HepG2 (cell line): ENCODE results near the gene NRP1. TPM values are rescaled to one million over a fixed set of nuclear protein-coding genes. Genes with fewer than 3 reads are reported as not detected.
A peak's percentile ranks its signal among the peaks of the same experiment; 100 is the strongest.

Experiments
- DMAP1 ChIP-seq: IDR thresholded peaks from 2 replicates; pipeline ENCODE4 v1.6.1; 2016
- ERF ChIP-seq: IDR thresholded peaks from 2 replicates; pipeline ENCODE4 v1.6.1; 2018; ENCODE audit warnings: missing biosample characterization, missing genetic modification reagents
- FOSL1 ChIP-seq: sonication (generic); formaldehyde crosslinking; IDR thresholded peaks from 2 replicates; pipeline ENCODE4 v1.9.0; 2021; ENCODE audit warnings: missing genetic modification reagents, borderline replicate concordance
- HDAC2 ChIP-seq: sonication (generic); formaldehyde crosslinking; IDR thresholded peaks from 2 replicates; pipeline ENCODE4 v1.4.0; 2020; ENCODE audit warnings: missing genetic modification reagents
- HNF4G ChIP-seq, 2 experiments: sonication (generic) in 1 of 2; formaldehyde crosslinking in 1 of 2; IDR thresholded peaks; 2 replicates each; pipeline versions ENCODE4 v1.4.0 to v1.6.1; 2011 to 2020; ENCODE audit warnings: borderline replicate concordance in 2 of 2, low read depth in 2 of 2, mild to moderate bottlenecking in 2 of 2, low read length in 1 of 2, missing genetic modification reagents in 1 of 2, moderate library complexity in 1 of 2
- HOXA5 ChIP-seq: sonication (generic); formaldehyde crosslinking; IDR thresholded peaks from 2 replicates; pipeline ENCODE4 v1.4.0; 2020; ENCODE audit warnings: missing genetic modification reagents
- KDM2A ChIP-seq: sonication (generic); formaldehyde crosslinking; IDR thresholded peaks from 2 replicates; pipeline ENCODE4 v1.4.0; 2020; ENCODE audit warnings: low read depth, missing genetic modification reagents, borderline replicate concordance
- KDM3A ChIP-seq: IDR thresholded peaks from 2 replicates; pipeline ENCODE4 v1.6.1; 2018; ENCODE audit warnings: low read depth, missing compliant biosample characterization
- PCBP1 ChIP-seq: fragments of 200-400 bp; formaldehyde crosslinking; IDR thresholded peaks from 2 replicates; pipeline ENCODE4 v1.6.1; 2017; ENCODE audit warnings: mild to moderate bottlenecking, low read depth, low read length, borderline replicate concordance
- RBM22 ChIP-seq: fragments of 200-400 bp; formaldehyde crosslinking; optimal IDR thresholded peaks from 2 replicates; pipeline ENCODE3; 2017; ENCODE audit warnings: mild to moderate bottlenecking, low read length, moderate library complexity
- SOX6 ChIP-seq, 2 experiments: fragments of 450-650 bp in 1 of 2; sonication (generic) in 1 of 2; formaldehyde crosslinking in 1 of 2; IDR thresholded peaks; 2 replicates each; pipeline versions ENCODE4 v1.4.0 to v1.6.1; 2017 to 2020; ENCODE audit warnings: antibody characterized with exemption in 1 of 2, mild to moderate bottlenecking in 1 of 2, missing genetic modification reagents in 1 of 2
- THRA ChIP-seq: sonication (generic); formaldehyde crosslinking; IDR thresholded peaks from 2 replicates; pipeline ENCODE4 v1.4.0; 2020; ENCODE audit warnings: missing genetic modification reagents, borderline replicate concordance
- ZBTB2 ChIP-seq: sonication (generic); formaldehyde crosslinking; IDR thresholded peaks from 2 replicates; pipeline ENCODE4 v1.8.0; 2022; ENCODE audit warnings: low read depth, missing genetic modification reagents
- ZNF24 ChIP-seq: fragments of 450-650 bp; IDR thresholded peaks from 2 replicates; pipeline ENCODE4 v1.6.1; 2017; ENCODE audit warnings: antibody characterized with exemption, mild to moderate bottlenecking
- ZNF564 ChIP-seq: sonication (generic); formaldehyde crosslinking; IDR thresholded peaks from 2 replicates; pipeline ENCODE4 v1.8.1; 2023; ENCODE audit warnings: mild to moderate bottlenecking, missing genetic modification reagents
- ZNF574 ChIP-seq: sonication (generic); formaldehyde crosslinking; IDR thresholded peaks from 2 replicates; pipeline ENCODE4 v1.4.0; 2020; ENCODE audit warnings: missing genetic modification reagents
- ZNF678 ChIP-seq: sonication (generic); formaldehyde crosslinking; IDR thresholded peaks from 2 replicates; pipeline ENCODE4 v1.4.0; 2020; ENCODE audit warnings: mild to moderate bottlenecking, missing genetic modification reagents
- ZNF703 ChIP-seq: sonication (generic); formaldehyde crosslinking; IDR thresholded peaks from 2 replicates; pipeline ENCODE4 v1.5.1; 2020; ENCODE audit warnings: missing genetic modification reagents, mild to moderate bottlenecking, moderate library complexity, borderline replicate concordance
- ZNF747 ChIP-seq: sonication (generic); formaldehyde crosslinking; IDR thresholded peaks from 2 replicates; pipeline ENCODE4 v1.8.1; 2023; ENCODE audit warnings: missing genetic modification reagents, mild to moderate bottlenecking, borderline replicate concordance
- ZNF788 ChIP-seq: sonication (generic); formaldehyde crosslinking; IDR thresholded peaks from 2 replicates; pipeline ENCODE4 v1.5.0; 2020; ENCODE audit warnings: mild to moderate bottlenecking, missing genetic modification reagents, borderline replicate concordance
- polyA plus RNA-seq, 8 experiments: library from polyadenylated mRNA; depleted of rRNA in 3 of 8; stranded (reverse) in 7 of 8; unstranded in 1 of 8; fragments of >200 nt; fragmentation: Illumina TruSeq in 4 of 8; extraction: Trizol in 4 of 8; gene quantifications; 2 replicates each; pipeline versions ENCODE4 v1.2.1 to v1.2.3, GENCODE V29; 2011 to 2016; ENCODE audit warnings: low read depth in 4 of 8, missing spikeins in 1 of 8, mixed read lengths in 1 of 8; ENCODE audit not compliant: insufficient read depth in 1 of 8
- total RNA-seq, 5 experiments: library from RNA; depleted of rRNA; stranded (reverse); fragments of >200 nt; fragmentation: Illumina TruSeq; extraction: Trizol; gene quantifications; 2 replicates each; pipeline ENCODE4 v1.2.3, GENCODE V29; 2016; ENCODE audit warnings: low read depth in 1 of 5
- TF ChIP-seq, protein P1 (sequence below): IDR thresholded peaks from 2 replicates; pipeline ENCODE4 v1.6.1; 2018; ENCODE audit warnings: missing genetic modification reagents, mild to moderate bottlenecking, missing compliant biosample characterization

Gene NRP1
- total and polyA plus RNA-seq, 2 of the 13 experiments (the other 11 are each of a cell fraction or from before 2014, with no cell fraction given), result 5.3 to 5.8 TPM

DNA sequence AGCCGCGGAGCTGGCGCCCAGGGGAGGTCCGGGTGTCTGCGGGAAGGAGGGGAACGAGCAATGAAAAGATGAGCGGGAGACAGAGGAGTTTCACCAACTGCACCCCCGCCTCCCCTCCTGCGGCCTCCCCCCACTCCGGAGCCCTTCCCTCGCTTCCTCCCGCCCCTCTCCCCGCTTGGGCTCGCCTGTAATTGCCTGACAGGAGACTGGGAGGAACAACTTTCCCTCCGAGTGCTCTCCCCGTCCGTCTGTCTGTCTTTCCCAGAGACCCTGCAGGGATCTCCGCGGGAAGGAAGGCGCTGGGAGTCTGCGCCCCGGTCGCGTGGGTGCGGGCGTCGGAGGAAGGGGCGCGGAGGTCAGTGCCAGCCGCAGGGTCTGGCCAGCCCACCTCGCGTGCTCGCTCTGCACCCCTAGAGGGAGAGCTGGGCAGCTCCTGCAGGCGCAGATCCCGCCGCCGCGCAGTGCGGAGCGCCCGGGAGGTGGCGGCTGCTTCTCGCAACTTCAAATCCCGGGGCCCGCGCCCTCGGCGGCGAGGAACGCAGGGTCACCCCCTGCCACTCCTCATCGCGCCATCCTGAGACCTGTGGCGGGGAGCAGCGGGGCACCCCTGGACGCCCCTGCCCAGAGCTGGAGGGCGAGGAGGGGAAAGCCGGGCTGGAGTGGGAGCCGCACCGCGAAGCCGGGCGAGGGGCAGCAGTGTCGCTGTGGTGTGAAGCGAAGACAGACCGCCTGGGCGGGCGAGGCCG is 511 bp upstream of the NRP1 start (continued):
- TF ChIP-seq ZNF747 (CRISPR knock-in tag) (no peak), KDM3A (CRISPR knock-in tag) (peak; percentile 69), RBM22 (no peak), KDM2A (CRISPR knock-in tag) (peak; percentile 52; the same call in 1 of the 2 replicates), SOX6 (IDR thresholded peaks at IDR 0.05) (no peak), SOX6 (CRISPR knock-in tag; IDR thresholded peaks at IDR 0.05) (peak; percentile 58), ZNF24 (no peak), HOXA5 (CRISPR knock-in tag) (peak; percentile 79), HNF4G (IDR thresholded peaks at IDR 0.05; ENCODE audit: borderline replicate concordance, low read depth, low read length) (no peak), HNF4G (CRISPR knock-in tag; IDR thresholded peaks at IDR 0.05; ENCODE audit: borderline replicate concordance, low read depth) (no peak), HDAC2 (CRISPR knock-in tag) (0 out of 2 replicates have a peak, but pooled peaks have one; percentile 37), ERF (CRISPR knock-in tag) (no peak), ZNF564 (CRISPR knock-in tag) (peak; percentile 59; the same call in 1 of the 2 replicates), ZNF574 (CRISPR knock-in tag) (peak; percentile 2; the same call in 1 of the 2 replicates), DMAP1 (CRISPR knock-in tag) (no peak), ZNF678 (CRISPR knock-in tag) (no peak), ZNF788 (CRISPR knock-in tag) (peak; percentile 53; the same call in 1 of the 2 replicates), ZBTB2 (CRISPR knock-in tag) (0 out of 2 replicates have a peak, but pooled peaks have one; percentile 18), FOSL1 (CRISPR knock-in tag) (no peak), PCBP1 (0 out of 2 replicates have a peak, but pooled peaks have one; percentile 16), ZNF703 (CRISPR knock-in tag) (no peak), THRA (CRISPR knock-in tag) (peak; percentile 19; the same call in 1 of the 2 replicates)
- TF ChIP-seq, protein P1, sequence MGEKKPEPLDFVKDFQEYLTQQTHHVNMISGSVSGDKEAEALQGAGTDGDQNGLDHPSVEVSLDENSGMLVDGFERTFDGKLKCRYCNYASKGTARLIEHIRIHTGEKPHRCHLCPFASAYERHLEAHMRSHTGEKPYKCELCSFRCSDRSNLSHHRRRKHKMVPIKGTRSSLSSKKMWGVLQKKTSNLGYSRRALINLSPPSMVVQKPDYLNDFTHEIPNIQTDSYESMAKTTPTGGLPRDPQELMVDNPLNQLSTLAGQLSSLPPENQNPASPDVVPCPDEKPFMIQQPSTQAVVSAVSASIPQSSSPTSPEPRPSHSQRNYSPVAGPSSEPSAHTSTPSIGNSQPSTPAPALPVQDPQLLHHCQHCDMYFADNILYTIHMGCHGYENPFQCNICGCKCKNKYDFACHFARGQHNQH (CRISPR knock-in tag), result no peak; the same call in 1 of the 2 replicates
